Central memory CD4-positive, alpha-beta T cell (primary cell): ENCODE measurements around the gene RPTOR.
"Not testable (repeated sequence)": the region's sequence is repeated elsewhere in the genome, so short reads cannot be mapped to it uniquely, and the experiment has no call there.

Experiments used
- DNase-seq: peaks from one replicate; pipeline ENCODE4 v3.0.0; 2022
- total RNA-seq, 3 experiments: gene quantifications; one replicate each; lab custom pipeline; 2026; lab: John Stamatoyannopoulos, UW

The RPTOR gene, protein sequence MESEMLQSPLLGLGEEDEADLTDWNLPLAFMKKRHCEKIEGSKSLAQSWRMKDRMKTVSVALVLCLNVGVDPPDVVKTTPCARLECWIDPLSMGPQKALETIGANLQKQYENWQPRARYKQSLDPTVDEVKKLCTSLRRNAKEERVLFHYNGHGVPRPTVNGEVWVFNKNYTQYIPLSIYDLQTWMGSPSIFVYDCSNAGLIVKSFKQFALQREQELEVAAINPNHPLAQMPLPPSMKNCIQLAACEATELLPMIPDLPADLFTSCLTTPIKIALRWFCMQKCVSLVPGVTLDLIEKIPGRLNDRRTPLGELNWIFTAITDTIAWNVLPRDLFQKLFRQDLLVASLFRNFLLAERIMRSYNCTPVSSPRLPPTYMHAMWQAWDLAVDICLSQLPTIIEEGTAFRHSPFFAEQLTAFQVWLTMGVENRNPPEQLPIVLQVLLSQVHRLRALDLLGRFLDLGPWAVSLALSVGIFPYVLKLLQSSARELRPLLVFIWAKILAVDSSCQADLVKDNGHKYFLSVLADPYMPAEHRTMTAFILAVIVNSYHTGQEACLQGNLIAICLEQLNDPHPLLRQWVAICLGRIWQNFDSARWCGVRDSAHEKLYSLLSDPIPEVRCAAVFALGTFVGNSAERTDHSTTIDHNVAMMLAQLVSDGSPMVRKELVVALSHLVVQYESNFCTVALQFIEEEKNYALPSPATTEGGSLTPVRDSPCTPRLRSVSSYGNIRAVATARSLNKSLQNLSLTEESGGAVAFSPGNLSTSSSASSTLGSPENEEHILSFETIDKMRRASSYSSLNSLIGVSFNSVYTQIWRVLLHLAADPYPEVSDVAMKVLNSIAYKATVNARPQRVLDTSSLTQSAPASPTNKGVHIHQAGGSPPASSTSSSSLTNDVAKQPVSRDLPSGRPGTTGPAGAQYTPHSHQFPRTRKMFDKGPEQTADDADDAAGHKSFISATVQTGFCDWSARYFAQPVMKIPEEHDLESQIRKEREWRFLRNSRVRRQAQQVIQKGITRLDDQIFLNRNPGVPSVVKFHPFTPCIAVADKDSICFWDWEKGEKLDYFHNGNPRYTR (N-terminal part only)
- 102 to 218 (median 127) reads per million in 3 experiments for total RNA-seq

DNA sequence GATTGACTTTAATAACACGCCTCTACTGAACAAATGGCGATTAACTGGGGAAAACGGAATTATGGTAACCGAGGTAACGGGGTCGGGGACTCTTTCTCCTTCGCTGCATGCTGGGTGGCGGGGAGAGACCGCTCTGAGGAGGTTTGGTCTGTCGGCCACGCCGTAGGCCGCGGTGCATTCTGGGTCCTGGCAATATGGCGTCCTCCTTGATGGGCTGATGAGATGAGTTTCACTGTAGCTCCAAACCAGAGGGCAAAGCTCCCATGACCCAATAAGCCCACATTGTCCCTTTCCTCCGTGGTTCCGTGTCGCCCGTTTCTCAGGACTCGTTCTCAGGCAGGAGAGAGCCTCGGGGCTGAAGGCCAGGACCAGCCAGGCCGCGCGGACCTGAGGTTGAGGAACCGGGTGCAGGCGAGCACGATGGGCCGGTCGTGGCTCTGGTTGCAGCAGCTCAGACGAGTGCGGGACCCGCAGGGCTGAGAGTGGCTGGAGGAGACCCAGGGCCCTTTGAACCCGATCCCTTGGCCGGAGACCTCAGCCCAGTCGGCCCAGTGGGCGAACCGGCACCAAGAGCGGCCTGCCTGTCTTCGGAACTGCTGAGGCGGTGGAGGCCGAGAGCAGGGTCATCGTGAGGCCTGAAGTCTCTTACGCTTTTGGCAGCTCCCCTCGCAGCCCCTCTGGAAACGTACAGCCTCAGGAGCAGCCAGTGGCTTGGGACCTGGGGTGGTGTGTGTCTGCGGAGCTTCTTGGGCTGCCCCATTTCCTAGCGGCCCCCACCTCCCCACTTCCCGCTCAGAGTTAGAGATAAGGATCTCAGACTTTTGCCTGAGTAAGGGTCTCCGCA lies at the start of gene RPTOR:
RPTOR (plus strand) TSS at position 184 of the 844 bp plus-strand sequence. CDS start 792 bp downstream, outside the sequence.
- peak; percentile 85 for DNase-seq

GRCh38 chr17:80497726-80498241 lies 46.9 kb upstream of the RPTOR start:
- no peak for DNase-seq

DNA sequence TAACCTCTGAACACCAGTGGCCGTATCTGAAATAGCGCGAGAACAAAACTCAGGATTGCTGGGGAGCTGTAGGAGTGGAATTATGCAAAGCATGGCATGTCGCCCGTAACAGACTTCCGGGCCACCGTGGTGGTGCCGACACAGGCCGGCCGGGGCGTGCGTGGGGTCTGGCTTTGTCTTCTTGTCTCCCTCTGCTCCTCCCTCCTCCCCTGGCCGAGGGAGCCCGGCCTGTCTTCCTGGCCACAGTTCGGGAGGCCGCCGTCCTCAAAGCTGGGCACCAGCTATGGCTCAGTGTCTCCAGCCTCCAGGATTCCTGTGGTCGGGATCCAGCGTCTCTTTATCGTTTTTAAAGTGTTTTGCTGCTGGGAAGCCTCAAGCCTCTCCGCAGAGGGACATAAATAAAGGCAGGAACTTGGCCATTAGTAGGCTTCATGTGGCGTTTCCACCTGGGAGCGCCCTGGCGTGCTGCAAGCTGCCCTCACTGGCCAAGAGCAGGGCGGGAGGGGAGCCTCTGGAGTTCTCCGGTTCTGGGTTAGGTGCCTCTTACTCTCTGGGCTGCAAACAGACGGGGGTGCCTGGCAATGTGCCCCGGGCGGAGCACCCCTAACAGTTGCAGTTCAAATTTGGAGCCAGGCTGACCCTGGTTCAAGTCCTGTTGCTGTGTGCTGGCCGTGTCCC lies 46.3 kb upstream of the RPTOR start:
- no peak for DNase-seq

DNA sequence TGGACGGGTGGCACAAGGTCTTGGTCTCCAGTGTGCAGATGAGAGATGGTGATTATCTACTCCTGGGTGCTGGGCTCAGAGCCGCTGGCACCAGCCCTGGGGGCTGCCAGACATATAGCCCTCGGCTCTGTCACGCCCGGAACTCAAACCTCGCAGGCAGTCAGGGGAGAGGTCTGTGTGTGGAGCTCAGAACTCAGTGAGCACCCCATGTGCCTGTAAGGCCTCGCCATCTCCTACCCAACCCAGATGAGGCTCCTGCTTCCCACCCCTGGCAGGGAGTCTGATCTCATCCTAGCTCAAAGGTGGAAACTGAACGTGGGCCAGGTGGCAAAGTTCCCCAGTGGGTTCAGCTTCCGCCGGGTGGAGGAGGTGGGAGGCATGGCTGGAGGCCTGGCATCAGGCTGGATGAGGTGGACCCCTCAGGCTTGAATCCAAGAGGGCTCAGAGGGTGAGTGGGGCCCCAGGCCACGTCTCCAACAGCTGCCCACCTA lies 45.7 kb upstream of the RPTOR start:
- DNase-seq = no peak

DNA sequence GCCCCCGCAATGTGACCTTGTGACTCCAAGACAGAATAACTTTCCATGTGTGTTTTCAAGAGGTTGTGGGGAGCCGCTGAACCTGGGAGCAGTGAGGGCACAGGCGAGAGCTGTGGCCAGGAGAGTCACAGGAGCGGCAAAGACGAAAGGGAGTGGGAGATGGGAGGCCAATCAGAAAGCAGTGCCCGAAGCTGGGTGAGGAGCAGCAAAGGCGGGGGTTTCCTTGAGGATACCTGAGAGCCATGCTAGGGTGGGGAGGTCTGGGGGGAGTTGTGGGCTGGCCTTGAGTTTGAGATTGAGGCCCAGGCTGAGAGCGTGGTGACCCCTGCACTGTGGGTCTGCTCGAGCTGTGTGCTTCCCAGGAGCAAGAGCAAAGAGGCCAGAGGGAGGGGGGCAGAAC lies 45.1 kb upstream of the RPTOR start:
- no peak for DNase-seq

GRCh38 chr17:80499961-80500665 lies 44.5 kb upstream of the RPTOR start:
- DNase-seq = no peak

DNA sequence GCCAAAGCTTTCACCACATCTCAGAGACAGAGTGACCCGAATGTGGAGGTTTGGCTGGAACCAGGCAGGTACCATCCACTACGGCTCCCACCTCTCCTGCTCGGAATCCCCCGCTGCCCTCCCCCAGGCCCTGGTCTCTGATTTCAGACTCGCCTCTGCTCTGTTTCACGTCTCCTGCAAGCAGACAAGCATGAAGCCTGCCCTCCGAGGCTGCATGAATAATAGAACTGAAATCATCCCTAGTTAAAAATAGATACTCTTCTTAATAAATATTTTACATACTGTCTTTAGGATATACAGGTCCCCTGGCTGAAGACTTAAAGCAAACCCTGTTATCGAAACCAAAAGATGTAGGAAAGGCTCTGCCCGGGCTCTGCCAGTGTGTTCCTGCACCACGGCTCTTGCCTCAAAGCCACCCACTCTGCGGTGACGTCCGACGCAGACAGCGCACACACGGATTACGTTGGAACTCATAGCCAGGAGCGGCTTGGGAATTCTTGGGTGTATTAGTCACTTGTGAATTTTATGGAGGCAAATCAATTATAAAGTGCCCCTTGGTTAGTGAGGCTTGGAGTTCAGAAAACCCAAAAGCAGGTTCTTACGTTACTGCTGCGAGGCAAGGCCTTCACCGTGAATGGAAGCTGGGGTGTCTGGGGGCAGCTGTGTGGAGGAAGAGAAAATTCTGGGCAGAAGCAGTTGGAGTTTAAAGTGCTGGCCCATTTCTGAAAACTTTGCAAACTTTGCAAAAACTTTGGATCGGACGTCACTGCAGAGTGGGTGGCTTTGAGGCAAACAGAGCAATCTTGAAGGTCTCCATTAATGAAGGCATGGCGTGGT lies 42.7 kb upstream of the RPTOR start:
- DNase-seq = no peak

- no peak for DNase-seq
Observed at GRCh38 chr17:80502578-80502877, 42.1 kb upstream of the RPTOR start.

DNA sequence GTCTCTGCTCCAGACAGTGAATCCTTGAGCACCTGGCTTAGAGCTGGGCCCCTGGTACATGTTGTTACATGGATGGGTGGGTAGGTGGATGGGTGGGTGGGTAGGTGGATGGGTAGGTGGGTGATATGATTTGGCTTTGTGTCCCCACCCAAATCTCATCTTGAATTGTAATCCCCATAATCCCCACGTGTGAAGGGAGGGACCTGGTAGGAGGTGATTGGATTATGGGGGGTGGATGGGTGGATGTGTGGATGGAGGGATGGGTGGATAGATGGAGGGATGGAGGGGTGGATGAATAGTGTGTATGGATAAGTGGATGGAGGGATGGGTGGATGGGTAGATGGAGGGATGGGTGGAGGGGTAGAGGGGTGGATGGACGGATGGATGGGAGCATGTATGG lies 41.6 kb upstream of the RPTOR start:
- DNase-seq = no peak

DNA sequence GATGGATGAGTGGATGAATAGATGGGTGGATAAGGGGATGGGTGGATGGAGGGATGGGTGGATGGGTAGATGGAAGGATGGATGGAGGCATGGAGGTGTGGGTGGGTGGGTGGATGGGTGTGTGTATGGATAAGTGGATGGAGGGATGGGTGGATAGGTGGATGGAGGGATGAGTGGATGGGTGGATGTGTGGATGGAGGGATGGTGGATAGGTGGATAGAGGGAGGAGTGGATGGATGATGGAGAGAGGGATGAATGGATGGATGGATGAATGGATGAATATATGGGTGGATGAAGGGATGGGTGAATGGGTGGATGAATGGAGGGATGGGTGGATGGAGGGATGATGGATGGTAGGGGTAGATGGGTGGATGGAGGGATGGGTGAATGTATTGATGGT lies 40.7 kb upstream of the RPTOR start:
- no peak for DNase-seq

DNA sequence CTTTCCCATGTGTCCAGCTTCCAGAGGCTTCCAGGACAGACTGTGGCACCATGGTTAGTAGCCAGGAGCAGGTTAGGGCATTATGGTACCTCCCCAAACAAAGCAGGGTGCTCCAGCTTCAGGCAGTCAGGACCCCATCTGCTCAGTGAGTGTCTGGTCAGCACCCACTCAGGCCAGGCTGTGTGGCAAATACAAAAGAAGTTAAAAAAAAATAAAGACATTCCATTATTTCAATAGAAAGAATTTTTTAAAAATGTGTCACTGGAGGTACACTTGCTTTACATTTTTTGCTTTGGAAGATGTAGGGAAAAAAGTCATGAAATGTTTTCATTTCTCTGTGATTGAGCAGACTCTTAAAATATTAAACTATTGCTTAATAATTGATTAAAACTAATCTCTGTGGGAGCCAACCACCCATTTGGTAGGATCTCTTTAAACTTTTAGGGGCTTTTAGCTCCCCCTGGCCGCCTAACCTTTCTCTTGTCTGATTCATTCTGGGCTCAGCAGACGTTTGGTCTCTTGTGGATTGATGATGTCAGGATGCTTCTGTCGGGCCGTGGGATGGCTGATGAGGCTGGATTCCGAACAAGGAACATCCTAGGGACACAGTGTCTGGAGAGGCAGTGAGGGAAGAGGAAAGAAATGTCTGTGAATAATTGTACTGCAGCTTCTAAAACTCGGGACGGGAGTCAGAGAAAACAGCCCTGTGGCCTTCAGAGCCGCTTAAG lies 39.8 kb upstream of the RPTOR start:
- DNase-seq = no peak

DNA sequence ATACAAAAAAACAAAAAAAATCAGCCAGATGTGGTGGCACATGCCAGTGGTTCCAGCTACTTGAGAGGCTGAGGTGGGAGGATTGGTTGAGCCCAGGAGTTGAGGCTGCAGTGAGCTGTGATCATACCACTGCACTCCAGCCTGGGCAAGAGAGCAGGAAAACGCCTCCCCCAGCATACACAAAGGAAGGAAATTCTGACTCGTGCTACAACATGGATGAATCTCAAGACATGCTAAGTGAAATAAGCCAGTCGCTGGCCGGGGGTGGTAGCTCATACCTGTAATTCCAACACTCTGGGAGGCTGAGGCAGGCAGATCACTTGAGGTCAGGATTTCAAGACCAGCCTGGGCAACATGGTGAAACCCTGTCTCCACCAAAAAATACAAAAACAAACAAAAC lies 37.5 kb upstream of the RPTOR start:
- DNase-seq = not testable (repeated sequence)

DNA sequence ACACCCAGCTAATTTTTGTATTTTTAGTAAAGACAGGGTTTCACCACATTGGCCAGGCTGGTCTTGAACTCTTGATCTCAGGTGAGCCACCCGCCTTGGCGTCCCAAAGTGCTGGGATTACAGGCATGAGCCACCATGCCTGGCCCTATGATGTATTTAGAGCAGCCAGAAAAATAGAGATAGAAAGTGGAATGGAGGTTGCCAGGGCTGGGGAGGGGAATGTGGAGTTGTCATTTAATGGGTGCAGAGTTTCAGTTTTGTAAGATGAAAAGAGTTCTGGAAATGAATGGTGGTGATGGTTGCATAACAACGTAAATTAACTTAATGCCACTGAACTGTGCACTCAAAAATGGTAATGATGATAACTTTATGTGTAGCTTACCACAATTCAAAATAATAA lies 36.7 kb upstream of the RPTOR start:
- no peak for DNase-seq

GRCh38 chr17:80509311-80509710 lies 35.3 kb upstream of the RPTOR start:
- no peak for DNase-seq

- DNase-seq = no peak
Observed at GRCh38 chr17:80510132-80510531, 34.5 kb upstream of the RPTOR start.

GRCh38 chr17:80510772-80511171 lies 33.9 kb upstream of the RPTOR start:
- no peak for DNase-seq

- DNase-seq = no peak
Observed at GRCh38 chr17:80511222-80512180, 33.1 kb upstream of the RPTOR start.

GRCh38 chr17:80512233-80512632 lies 32.4 kb upstream of the RPTOR start:
- no peak for DNase-seq
